Measurements from ENCODE around the gene PLXNA4.

GRCh38 chr7:132541656-132542055 lies 34.6 kb downstream of the PLXNA4 start:
- TF ChIP-seq, protein P1, sequence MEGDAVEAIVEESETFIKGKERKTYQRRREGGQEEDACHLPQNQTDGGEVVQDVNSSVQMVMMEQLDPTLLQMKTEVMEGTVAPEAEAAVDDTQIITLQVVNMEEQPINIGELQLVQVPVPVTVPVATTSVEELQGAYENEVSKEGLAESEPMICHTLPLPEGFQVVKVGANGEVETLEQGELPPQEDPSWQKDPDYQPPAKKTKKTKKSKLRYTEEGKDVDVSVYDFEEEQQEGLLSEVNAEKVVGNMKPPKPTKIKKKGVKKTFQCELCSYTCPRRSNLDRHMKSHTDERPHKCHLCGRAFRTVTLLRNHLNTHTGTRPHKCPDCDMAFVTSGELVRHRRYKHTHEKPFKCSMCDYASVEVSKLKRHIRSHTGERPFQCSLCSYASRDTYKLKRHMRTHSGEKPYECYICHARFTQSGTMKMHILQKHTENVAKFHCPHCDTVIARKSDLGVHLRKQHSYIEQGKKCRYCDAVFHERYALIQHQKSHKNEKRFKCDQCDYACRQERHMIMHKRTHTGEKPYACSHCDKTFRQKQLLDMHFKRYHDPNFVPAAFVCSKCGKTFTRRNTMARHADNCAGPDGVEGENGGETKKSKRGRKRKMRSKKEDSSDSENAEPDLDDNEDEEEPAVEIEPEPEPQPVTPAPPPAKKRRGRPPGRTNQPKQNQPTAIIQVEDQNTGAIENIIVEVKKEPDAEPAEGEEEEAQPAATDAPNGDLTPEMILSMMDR (IDR thresholded peaks at IDR 0.05) = no peak
- TF ChIP-seq POLR2A (IDR thresholded peaks at IDR 0.05) (no peak), POLR2AphosphoS5 (IDR thresholded peaks at IDR 0.05) (no peak)

Measured in stomach (tissue), 4 donors.